Left forelimb (tissue), 1 donor: Measurements from ENCODE around the gene ASTN1.
"Not testable (repeated sequence)": the region's sequence is repeated elsewhere in the genome, so short reads cannot be mapped to it uniquely, and the experiment has no call there.

Experiments
- DNase-seq: peaks from one replicate; pipeline ENCODE4 v3.0.0-alpha.2; 2018; ENCODE audit warnings: low spot score

The ASTN1 gene

DNA sequence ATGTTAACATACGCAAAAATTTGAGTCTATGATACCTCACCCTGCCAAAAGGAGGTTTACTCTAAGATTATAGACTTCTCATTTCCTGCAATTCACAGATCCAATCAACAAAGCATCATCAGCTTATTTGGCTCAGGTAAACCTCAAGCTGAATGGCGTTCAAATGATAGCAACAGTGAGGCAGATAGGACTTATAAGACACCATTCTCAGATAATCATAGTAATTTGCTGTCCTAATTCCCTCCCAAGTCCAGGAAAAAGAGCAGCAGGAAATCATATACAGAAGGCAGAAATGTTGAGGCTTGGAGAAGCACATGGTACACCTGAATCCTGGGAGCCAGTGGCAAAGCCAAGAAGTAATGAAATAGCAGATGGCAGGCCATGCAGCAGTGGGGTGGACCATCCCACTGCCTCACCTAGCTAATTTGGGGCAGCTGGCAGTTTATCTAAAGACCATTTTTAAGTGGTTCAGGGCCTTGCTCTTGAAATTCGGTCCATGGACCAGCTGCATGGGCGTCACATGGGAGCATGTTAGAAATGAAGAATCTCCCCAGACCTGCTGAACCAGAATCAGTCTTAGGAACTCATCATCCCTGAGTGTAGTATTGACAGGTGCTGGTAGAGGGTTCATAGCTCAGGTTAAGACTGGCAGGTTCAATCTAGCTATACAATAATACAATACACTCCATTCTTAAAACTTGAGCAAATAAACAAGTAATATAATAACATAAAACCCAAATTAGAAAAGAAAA lies 57.7 kb downstream of the ASTN1 start:
- no peak for DNase-seq

DNA sequence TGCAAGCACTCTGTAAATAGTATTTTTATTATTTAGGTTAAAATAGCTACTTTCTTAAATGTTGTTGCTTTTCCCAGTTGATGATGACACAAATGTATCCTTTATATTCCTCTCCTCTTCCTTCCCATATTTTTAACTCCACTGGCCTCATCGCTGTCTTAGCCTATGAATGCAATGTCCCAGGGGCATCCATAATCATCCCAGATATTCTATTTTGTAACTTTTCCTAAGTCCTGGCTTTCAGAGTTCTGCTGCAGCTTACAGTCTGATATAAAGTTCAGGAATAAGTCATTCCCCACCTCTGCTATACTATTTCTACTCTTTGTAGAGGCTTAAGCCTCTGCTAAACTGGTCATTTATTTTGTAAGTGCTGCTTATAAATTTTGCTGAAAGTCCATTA lies 58.3 kb downstream of the ASTN1 start:
- DNase-seq: no peak

DNA sequence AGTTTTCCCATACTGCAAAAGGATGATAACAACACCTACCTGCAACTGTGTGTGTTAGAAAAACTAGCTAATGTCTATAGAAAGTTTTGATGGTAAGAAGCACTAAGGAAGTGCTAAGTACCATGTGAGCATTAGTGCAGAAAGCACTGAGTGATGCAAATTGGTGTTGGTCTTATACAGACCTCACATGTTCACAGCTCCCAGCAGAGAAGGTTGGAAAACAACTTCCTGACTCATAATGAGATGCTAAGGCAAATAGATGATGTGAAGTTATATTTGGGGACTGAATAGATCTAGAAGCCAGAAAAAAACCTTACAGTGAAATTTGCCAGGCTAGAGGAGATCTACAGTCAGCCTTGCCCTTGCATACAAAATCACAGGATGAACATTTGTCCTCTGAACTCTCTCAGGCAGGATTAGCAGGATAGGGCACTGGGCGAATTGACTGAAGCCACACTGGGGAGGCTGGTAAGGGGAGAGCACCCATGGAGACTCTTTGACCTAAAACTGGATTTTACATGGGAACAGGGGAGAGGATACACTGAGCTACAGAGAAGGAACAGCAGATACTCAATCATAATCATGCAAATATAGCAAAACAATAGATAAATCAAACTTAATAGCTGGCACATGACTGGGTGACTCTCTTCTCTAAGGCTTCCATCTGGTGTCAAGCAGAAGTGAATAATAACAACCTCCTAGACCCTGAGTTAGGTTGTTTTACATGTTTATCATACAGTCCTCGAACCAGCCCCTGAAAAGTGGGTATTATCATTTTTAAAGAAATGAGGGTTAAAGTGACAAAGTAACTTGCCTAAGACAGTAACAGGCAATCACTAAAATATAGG lies 61.3 kb downstream of the ASTN1 start:
- no peak for DNase-seq

DNA sequence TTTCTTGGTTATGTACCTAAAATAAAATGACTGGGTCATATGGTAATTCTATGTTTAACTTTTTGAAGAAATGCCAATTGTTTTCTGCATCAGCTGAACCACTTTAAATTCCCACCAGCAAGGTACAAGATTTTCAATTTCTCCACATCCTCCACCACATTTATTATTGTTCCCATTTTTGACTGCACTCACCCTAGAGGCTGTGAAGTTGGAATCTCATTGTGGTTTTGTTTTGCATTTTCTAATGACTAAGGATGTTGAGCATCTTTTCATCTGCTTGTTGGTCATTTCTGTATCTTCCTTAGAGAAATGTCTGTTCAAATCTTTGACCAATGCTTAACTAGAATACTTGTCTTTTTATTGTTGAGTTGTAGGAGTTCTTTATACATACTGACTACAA lies 72.5 kb downstream of the ASTN1 start:
- DNase-seq: no peak

DNA sequence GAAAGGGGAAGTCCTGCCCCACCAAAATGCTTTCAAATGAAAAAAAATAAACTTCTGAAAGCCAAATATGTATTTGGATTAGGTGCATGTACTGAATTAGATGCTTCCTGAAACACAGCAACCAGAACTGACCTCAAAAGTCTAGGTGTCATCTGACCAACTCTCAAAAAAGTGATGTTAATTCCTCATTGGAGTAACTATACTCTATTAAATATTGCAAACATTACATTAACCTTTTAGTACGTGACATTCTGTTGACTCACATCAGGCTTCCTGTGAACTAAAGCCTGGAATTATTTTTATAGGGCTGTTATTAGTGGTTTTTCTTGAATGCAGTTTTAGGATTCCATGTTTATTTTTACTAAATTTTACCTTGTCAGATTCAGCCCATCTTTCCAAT lies 73.5 kb downstream of the ASTN1 start:
- DNase-seq: no peak

DNA sequence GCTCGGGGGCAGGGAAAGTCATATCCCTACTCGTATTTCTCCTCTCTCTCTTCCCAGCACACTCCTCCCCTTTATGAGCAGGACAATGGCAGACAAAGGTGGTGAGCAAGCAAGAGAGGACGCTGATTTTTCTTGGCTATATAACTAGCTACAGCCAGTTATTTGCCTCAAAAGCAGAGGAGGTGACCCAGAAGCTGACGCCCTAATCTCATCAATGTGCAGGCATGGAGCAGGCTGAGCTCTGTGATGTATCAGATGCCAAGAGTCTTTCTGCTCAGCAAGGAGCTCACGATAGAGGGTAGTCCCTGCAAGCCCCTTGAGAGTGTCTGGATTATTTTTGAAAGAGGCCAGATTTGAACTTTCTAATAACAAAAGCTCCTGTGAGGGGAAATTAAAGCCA lies 75.5 kb downstream of the ASTN1 start:
- DNase-seq: no peak

DNA sequence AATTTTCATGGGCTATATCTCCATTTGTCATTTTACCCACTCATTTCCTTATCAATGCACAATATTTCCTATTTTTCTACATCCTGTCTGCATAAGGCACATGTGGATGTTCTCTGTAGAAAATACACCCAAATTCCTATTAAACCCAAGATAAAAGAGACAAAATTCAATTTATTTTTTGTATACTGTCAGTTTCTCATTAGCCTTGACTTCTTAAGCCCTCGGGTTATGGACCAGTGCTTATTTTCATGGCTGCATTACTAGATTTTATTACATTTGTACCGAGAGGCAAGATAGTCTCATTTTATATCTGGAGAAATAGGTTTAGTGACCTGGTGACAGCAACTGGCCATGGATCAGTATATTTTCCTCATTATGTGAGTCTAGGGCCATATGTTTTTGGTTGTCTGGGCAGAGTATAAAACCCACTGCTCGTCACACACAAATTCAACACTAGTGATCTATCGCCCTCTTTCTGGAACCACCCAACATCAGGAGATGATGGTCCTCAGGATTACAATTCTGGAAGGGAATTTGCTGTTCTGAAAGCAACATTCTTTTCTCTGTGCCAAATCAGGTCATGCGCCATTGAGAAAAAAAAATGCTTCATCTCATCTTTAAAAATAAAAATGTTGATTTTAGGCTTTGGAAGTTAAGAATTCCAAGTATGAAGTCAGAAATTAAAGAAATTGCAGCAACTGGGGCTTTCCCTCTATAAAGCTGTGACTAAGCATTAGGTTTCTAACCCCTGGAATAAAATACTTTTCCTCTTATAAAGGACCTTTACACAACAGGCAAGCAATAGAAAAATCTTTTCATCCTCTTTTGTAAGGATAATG lies 81.4 kb downstream of the ASTN1 start:
- DNase-seq: no peak

DNA sequence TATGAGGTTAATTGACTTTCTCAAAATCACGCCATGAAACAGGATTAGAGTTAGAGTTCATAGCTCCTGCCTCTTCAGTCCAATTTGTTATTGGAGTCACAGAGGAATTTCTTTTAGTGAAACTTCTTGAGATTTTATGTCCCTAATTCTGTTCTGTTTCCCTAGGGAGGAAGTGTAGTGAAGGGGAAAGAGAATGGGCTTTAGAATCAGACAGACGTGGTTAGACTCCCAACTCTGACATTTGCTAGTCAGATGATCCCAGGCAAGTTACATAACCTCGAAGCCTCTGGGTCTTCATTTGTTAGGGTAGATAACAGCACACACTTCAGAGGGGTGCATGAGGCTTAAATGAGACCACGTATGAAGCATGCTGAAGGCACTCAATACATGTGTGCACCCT lies 83.9 kb downstream of the ASTN1 start:
- no peak for DNase-seq

DNA sequence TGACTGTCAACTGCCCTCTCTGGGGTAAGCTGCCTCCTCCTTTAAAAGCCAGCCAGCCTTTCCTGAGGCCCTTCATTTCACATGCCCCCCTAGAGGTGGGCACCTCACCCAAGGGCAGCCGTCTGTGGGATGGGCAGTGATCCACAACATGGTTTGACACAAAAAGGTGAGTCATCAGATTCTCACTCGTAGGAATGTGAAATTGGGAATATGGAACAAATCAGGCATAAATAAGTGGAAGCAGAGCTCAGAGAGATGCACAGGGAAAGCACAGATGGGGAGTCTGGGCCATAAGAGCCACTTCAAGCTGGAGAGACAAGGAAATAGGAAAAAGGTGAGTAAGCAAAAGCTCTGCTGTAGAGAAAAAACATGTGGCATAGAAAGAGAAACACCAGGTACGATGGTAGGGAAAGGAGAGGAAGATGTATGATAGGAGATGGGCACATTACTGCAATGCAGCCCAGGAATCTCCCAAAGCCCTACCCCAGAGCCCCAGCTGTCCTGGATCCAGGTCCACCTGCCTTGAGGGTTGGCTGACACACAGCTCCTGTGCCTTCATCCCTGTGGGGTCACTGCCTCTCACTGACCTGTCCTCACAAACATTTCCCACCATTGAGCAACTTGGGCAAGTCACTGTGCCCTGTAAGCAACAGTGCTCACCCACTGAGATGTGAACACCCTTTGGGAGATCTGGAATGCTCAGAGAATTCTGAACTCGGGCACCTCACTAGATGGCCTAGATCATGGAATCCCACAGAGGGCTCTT lies 86.6 kb downstream of the ASTN1 start:
- no peak for DNase-seq

DNA sequence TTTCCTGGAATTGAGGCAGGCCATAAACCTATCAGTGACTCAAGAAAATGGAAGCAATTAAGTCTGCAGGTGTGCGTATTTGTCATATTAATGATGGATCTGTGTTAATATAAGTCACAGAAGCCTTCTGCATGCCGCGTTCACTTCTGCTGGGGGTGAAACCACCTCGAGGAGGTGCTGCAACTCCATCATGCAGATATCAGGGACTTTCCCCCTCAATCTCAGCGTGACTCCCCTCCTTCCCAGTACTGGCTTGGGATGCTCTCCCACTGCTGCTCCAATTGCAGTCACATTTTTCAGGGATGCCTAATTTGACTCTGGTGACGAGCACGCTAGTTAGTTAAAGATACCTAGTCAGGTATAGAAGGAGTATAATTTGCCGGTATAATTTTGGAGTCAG lies 87.5 kb downstream of the ASTN1 start:
- DNase-seq: no peak

DNA sequence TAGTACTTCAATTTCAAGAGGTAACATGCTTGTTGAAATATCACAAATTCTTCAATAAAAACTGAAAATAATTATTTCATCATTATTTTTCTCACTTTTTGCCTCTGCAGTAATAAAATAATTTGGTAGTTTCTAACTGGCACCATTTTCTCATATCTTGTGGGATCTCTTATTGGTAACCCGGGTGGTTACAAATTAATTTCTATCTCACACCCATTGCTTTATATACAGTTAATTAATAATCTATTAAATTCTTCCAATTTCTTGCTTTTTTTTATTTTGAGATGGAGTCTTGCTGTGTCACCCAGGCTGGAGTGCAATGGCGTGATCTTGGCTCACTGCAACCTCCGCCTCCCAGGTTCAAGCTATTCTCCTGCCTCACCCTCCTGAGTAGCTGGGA lies 89.7 kb downstream of the ASTN1 start:
- not testable (repeated sequence) for DNase-seq

DNA sequence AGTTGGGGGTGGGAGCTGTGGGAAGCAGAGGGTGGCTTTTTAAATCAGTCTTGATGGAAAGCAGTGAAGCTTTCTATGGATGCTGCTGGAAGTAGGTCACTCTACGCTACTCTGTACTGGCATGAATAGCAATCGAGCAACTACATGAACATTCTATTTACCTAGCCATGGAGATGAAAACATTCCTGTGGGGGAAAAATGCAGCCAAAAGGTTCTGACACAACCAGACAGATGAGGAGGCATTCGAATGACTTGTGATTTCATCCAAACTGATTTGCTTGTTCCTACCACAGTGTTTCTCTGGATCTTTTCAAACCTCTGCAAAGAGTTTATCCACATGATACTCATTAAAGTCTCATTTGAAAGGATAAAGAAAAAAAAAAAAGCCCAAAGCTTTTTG lies 95.0 kb downstream of the ASTN1 start:
- no peak for DNase-seq

DNA sequence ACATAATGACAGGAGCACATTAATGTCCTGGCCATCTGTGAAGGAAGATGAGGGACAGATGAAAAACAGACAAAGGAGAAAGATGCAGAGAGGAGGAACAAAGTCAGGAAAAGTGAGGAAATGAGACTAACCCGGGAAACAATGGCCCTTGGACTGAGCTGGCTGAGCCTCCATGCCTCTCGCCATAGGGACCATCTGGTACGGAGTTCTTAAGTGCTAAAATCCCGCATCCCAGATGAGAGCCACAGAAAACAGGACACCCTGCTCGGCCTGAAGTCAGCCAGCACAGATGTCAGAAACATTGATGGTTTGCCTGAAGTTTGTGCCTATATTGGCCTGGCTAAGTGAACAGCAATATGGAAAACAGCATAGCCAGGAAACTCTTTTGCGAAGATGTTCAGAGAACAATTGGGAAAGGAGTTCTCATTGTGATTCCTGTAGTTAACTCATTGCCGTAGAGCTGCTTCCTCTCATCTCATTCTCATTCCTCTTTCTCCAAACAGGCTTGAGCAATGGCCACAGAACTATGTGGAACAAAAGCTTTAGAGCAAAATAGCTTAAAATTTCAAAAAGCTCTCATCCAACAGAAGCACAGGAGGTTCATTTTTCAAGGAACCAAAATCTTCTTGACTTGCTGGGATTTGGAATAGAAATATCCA lies 96.6 kb downstream of the ASTN1 start:
- DNase-seq: no peak

DNA sequence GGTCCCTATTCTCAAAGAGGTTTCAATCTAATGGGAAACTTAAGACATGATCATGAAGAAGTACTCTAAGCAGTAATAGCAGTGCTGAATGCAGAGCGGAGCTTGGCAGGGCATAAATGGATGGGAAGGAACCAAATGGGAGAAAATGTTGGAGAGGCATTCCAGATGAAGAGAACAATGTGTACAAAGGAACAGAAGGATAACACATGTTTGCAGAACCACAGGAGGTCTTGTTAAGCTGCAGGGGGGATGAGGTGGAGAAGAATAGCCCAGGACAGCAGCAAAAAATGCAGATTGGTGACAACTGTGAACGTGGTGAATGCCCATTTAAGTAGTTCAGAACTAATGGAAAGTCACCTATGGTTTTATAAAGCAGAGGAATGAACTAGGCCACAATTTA lies 99.1 kb downstream of the ASTN1 start:
- no peak for DNase-seq

DNA sequence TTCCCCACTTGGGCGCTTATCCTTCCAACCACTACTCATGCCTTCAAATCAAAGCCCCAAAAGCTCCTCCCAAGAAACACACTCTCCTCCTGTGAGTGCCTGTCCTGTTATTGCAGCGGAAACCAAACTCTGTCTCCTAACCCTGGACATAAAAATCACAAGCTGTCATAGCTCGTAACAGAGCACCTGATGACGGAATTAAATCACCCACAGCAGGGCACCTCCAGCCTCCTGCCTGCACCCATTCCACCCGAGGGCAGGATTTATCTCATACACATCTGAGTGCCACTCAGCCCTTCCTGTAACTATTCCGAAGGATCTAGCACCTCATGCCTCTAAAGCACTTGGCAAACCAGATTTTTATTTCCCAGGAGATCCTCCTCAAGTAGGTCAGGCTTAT lies 100.9 kb downstream of the ASTN1 start:
- no peak for DNase-seq

DNA sequence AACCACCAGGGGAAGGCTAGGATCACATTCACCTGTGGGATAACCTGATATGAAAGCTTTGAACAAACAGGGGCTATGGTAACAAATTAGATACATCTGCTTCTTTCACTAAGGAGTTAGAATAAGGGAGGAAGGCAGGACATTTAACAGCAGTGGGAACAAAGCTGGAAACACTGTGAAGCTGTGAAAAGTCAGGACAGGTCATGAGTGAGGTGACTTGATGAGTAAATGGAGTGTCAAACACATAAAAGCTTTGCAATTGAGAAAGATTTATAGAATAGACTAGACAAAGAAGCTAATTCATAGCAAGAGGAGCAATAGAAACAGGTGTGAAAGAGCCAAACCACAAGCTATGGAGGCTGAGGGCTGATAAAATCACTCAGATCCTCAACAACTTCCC lies 110.0 kb downstream of the ASTN1 start:
- DNase-seq: no peak

DNA sequence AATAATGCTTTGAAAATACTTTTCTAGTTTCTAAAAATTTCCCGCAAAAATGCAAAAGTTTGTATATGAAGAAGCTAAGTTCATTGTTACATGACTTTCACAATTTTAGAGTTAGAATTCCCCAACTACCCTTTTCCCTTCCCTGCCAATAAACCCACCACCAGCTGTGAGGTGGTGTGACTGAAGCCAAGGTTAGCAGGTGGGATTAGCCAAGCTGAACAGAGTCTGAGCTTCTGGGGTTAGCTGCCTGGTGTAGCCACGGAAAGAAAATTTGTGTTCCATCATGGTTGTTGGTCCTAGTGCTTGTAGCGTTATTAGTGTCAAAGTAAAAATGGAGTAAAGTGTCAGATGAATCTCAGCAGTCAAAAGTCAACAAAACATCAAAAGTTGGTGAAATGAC lies 110.9 kb downstream of the ASTN1 start:
- no peak for DNase-seq

DNA sequence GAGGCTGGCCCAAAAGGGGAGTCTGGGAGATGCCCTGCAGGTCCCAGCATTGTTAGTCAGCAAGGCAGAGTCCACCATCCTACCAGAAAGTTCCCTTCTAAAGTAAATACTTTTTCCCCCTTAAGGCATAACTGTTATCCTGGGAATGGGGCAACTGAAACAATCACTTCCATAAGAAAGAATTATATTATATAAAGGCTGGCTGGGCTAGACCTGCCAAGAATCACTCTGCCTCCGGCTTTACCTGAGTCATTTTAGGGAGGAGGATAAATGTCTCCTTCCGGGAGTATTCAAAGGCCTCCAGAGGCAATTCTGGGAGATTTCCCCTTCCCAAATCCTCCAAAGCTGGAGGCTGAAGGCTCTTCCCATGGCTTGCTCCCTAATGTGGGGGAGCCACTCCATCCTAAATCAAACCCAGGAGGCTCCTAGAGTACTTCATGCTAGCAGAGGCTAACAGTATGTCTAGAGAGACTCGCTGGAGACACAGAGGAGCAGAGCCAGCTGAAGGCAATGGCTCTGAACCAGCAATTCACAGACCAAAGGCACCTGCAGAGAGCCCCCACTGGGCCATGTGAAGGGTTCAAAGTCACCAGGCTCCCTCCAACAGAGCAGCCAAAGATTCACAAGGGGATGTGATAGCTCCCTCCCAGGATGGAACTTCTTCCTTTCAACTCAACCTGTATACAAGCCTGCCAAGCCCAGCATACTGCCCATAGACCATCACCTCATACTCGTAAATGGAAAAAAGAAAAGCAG lies 116.0 kb downstream of the ASTN1 start:
- DNase-seq: no peak

DNA sequence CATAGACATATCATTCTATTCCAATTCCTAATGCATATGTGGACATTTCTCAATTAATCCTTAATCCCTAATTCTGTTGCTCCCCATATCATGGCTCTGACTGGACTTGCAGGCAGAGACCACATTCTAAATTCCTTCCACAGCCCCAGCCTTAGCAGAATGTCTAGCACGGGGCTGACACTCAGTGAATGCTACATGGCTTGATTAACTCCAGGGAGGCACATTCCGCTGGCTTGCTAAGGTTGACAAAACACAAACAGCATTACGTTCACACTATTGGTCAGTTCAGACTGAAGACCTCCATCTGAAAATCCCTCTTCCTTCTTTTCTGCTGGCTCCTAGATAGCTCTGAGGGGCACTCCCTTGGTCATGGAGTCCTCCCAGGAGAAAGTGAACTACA lies 119.4 kb downstream of the ASTN1 start:
- DNase-seq: no peak

DNA sequence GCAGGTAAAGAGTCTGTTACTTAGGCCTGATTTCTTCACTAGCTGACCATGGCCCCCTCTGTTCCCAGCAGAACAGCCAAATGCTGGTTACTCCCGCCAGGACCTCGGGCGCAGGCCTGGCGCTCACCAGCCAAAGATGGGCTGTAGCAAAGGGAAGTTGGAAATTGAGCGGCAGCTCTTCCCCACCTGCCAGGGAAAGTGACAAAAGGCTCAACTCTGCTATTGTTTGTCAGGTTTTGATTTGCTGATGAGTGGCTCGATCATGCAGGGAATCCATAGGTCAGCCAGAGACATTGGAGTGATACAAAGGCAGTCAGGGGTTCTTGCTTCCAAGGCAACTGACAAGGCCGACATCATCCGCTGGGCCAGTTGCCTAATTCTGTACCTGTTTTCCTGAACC lies 120.1 kb downstream of the ASTN1 start:
- no peak for DNase-seq

DNA sequence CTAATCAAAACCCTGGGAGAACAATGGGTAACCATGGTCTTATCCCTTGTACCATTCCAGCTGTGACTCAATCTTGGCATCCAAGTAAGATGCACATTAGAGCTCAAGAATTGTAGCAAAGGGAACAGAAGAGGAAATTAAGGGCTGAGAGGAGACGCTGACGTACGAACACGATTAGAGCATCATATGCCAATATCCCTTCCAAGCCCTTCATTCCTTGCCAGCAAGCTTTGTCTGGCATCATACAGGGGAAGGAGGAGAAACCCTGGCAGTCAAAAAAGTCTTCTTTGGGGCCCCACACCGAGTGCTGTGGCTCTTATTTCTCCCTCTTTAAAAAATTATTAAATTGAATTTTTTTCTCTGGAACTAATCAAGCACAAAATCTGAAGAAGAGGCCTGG lies 120.9 kb downstream of the ASTN1 start:
- DNase-seq: no peak
